SHP77 (cell line): ENCODE measurements around the gene GGA1.

Experiments used
- DNase-seq, 2 experiments: peaks; one replicate each; lab custom pipeline; 2025; lab: John Stamatoyannopoulos, UW

The GGA1 gene

DNA sequence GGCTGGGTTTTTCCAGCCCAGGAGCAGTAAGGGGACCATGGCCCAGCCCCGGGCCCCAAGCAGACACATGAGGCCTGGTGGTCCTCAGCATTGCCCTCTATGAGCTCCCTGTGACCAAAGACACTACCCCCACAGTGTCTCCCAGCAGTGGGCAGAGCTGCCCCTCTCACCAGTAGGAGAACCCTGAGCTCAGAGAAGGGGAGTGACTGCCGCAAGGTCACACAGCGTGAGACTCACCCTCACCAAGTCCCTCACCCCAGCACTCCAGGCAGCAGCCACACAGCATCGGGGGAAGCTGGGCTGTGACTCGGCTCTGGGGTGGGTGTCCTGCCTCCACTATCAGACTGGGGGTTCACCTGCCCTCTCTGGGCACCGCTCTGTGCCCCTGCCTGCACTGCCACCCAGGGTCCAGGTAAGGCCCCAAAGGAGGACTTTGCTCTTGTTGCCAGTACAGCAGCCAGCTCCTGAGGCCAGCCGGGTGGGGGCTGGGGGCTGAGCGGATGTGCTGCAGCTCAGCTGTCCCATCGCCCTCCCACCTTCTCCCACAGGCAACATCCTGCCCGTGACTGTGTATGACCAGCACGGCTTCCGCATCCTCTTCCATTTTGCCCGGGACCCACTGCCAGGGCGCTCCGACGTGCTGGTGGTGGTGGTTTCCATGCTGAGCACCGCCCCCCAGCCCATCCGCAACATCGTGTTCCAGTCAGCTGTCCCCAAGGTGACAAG, 23.0 kb downstream of the GGA1 start:
- DNase-seq = no peak

GRCh38 chr22:37632174-37633088, 23.8 kb downstream of the GGA1 start:
- DNase-seq = no peak

DNA sequence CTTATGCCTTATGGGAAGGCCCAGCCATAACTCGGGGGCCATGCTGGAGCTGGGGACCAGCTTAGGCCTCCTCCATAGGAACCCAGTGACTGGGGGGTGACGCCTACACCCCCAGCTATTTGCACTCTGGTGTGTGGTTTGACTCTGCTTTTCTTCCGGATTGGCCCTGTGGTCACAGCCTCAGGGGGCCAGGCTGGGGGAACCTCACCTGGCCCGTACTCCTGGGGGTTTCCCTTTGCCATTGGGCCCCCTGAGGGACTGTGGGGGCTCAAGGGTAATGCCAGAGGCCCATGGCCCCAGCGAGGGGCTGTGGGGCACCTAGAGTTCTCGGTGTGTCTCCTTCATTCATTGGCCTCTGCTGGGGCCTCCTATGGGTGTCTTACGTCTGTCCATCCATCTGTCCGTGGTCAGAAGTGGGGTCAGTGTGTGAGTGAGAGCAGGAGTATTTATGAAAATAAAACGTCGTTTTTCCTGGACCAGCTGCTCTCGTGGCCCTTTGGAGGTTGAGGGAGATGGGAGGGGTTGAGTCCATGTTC, 24.5 kb downstream of the GGA1 start:
- DNase-seq = no peak

DNA sequence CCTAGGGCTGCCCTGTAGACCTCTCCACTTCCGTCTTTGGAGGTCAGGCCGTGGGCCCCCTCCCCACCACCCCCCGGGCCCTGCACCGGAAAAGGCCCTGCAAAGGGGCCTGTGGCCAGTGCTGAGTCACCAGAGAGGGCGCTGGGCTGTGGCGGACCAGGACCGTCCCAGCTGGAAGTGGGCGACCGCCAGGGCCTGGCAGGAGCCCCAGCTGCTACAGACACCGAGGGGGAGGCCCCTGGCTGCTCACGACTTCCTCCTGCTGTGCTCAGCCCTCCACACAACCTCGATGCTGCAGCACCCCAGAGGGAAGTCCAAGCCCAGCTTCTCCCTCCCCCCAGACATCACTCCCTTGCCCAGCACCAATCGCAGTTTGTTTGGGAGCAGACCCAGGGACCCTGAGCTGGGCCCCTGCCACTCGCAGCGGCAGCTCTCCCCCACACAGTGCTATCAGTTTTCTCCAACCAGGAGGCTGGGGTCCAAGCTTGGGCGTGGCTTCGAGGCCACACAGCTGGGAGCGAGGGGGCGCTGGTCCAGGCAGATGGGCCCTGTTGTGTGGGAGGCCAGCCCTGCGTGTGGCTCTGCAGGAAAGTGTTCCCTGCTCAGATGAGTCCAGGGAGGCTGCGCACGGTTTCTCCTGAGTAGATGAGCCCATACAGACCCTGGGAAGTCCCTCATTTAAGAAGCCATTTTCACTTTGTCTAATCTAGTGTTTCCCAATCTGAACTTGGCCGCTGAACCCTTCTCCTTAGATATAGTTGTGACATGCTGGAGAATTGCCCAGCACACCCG, 25.2 kb downstream of the GGA1 start:
- peak; percentile 53 to 73 for DNase-seq

DNA sequence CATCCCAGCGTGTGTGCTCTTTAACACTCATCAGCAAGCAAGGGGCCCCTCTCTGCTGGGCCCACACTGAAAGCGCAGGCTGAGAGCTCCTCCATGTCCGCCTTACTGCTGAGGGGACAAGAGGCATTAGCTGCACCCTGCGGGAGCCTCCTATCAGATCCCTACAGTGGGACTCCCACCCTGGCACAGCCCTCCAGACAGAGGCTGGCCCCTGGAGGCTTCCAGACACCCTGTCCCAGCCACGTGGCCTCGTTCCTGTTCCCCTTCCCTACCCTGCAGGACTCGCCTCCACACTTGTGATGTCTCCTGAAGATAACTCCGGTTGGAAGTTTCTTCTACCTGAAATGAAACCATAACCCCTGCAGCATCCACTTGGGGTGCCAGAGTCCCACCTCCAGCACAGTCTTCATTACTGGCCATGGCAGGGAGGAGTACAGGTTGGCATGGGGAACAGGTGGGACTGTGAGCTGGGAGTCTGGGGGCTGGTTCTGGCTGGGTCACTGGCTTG, 25.8 kb downstream of the GGA1 start:
- DNase-seq = peak in 1 of 2 experiments; percentile 14

GRCh38 chr22:37635157-37635556, 26.5 kb downstream of the GGA1 start:
- no peak for DNase-seq

DNA sequence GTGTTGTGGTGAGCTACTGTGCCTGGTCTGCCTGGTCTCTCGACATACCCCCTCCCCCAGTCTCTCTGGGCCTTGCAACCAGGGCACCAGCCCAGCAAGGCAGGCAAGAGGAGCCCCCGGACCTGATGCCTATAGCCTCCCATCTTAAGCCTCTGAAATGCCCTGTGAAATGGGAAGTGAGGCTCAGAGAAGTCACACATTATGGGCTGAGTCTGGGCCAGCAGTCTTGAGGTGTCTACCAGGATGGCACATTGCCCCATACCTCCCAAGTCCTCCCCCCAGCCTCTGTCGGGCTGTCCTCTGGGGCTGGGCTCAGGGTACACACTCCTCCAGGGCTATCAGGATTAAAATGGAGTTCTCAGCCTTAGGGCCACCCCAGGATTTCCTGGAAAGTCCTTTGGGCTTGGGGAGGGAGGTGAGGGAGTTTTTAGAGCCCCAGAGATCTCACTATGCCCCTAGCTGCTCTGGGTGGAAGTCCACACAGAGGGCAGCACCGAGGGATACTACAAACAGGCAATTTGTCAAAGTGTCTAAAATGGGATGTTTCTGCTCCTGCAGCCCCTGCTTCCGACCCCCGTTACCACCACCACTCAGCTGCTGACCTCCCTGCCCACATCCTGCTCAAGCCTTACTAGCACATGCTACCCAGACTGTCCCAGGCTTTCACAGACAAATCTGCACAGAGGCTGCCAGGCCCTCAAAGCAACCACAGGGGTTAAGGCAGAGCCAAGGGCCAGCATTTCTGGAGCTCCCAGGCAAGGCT, 27.7 kb downstream of the GGA1 start:
- DNase-seq = no peak

DNA sequence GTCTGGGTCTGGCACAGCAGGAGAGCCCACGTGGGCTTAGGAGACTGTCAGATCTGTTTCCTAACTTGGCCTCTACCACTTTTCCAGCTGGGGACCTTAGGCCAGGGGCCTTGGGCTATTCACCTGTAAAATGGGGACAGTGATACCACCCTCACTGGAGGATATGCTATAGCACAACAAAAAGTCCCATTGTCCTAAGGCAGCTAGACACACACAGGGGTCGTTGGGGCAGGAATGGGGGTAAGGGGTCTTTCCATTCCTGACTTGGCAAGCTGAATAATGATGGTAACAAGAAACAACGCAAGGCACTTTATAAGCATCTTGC, 28.3 kb downstream of the GGA1 start:
- DNase-seq = no peak

DNA sequence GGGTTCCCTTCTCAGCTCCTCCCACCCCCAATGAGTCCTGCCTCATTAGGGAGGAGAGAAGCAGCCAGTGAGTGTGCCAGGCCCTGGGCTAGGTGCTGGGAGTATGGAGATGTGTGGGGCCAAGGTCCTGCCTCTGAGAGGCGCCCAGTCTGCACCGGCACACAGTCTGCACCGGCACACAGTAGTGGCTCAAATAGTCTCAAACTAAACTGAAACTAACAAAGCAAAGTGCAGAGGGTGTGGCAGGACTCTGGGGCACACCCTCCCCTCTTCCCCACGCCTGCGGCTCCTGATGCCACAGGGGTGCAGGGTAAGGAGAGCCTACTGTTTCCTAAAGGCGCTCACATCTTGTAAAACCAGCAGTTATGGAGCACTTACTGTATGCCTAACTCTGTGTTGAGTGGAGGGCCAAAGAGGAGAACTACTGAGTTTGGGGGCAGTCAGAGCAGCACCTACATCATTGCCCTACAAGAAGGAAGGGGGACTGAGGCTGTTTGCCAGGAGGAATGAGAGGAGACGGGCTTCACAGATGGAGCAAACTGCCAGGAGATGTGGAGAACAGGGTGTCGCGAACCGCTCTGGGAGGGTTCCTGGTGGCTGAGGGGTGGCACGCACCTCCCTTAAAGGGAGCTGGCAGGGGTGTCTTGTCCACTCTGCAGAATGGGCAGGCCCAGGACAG, 29.9 kb downstream of the GGA1 start:
- no peak for DNase-seq

DNA sequence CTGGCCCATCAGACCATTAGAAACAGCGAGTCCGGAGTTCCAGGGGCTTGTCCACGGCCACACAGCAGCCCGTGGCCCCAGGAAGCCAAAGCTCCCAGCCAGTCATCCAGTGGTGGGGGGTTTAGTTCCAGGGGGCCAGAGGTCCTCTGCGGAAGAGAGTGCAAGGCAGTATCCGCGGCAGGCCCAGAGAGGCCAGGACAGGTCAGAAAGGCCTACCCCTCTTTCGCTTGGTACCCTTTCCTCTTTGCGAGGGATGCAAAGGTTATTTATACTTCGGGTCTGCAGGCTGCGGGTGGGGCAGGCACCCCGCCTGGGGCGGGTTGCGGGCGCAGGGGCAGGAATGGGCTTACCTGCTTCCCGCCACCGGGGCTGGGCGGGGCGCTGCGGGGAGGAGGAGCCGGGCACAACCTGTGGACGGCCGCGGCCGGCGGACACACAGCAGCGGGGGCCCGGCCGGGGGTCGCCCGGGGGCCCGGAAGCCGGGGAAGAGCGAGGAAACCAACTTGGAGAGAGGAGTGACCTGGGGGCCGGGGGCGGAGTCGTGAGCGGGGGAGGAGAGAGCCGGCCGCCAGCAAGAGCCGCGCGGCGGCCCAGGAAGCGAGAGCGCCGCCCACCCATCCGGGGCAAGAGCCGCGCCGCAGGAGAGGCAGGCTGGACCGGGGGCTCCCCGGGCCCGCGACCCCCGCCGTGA, 30.6 kb downstream of the GGA1 start, which contains the start of gene SH3BP1:
TSS of gene SH3BP1 (plus strand) at position 600 of the 691 bp plus-strand sequence. CDS start 119 bp downstream, outside the sequence.
- DNase-seq = peak in 1 of 2 experiments; percentile 36

GRCh38 chr22:37639771-37640590, 31.3 kb downstream of the GGA1 start:
- no peak for DNase-seq

DNA sequence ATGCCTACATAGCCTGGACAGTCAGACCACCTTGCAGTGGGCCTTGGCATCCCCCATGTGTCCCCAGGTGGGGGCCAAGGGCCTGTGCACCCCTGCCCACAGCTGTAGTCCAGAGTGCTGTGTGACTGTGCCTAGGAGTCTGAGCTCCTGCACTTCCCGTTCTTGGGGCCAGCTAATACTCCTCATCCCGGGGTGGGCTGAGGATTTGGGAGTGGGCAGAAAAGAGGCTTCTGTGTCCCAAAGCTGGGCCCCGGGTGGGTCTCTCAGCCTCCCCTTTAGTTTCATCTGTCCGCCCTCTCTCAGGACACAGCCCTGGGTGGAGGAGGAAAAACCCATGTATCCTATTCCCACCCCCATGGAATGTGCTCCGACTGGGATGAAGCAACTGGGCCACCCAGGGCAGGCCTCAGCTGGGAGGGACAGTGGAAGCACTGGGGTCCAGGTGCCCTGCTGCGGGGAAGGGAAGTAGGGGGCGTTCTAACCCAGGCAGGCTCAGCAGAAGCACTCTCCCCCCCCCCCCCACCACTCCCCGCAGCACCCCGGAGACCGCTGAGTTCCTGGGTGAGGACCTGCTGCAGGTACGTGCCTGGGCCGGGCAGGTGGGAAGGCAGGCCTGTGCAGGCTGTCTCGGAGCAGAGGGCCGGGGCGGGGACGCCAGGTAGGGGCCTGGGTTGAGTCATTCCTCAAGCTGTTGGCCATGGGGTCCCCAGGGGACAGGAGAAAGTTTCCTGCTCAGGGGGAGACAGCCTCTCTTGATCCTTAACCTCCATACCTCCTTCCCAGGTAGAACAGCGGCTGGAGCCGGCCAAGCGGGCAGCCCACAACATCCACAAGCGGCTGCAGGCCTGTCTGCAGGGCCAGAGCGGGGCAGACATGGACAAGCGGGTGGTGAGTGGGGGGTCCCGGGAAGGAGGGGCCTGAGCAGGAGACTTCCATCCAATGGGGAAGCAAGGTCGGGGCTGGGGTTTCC, 32.2 kb downstream of the GGA1 start:
- DNase-seq = no peak

- no peak for DNase-seq
Measured at GRCh38 chr22:37641561-37641949, 32.9 kb downstream of the GGA1 start.

DNA sequence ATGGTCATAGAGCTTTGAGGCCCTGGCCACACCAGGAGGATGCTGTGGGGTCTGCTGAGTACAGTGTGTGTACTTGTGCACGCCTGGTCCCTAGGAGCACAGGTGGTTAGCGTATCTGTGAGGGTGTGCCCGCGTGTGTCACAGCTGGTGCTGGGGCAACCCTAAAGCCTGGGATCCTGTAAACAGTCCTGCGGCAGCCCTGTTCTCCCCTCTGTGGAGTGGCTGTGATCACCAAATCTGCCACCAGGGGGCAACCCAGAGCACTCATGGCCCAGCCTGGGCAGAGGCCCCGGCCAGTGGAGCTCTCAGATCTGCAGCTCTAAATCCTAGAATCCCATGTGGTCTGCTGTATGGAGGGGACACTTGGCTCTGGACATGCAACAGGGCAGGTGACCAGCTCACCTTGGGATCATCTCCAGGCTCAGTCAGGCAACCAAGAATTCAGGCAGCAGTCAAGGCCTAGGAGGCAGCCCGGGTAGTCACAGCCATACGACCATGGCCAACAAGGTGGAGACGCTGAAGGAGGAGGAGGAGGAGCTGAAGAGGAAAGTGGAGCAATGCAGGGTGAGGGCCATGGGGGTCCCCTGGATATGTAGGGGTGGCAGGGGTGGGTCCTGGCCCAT, 34.7 kb downstream of the GGA1 start:
- DNase-seq = peak; percentile 64 to 75

DNA sequence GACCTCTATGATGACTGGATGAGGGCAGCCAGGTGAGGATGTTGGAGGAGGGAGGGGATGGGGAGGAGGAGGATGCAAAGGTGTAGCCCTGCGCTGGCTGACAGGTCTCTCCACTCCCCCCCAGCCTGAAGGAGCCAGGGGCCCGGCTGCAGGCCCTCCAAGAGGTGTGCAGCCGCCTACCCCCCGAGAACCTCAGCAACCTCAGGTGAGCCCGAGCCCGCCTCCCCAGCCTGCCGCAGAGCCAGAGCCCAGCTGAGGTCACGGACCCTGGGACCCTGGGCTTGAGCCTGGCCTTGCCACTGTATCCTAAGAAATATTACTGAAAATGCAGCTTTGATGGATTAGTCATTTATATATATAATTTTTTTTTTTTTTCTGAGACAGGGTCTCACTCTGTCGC, 38.7 kb downstream of the GGA1 start:
- no peak for DNase-seq

- DNase-seq = no peak
Measured at GRCh38 chr22:37647928-37648327, 39.3 kb downstream of the GGA1 start.

DNA sequence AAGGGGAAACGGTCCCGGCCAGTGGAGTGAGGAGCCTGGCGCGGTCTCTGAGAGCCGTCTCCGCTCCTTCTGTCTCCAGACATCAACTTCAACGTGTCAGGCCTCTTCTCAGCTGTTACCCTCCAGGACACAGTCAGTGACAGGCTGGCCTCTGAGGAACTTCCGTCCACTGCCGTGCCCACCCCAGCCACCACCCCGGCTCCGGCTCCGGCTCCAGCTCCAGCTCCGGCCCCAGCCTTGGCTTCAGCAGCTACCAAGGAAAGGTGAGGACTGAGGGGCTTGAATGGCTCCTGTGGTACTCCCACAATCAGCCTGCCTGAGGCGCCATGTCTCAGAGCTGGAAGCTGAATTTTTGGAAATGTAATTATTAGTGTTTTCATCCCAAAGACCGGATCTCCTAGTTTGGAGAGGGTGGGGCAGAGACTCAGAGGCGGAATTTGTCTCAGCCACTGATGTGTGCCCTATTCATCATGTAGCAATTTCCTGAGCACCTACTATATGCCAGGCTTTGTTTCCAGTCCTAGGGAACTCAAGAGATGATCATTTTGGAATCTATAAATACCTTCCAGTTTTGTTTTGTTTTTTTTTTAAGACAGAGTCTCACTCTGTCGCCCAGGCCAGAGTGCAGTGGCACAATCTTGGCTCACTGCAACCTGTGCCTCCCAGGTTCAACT, 42.0 kb downstream of the GGA1 start:
- DNase-seq = no peak
